Mucosa of rectum (tissue), 2 donors: ENCODE measurements around the gene CRISPLD2.
A peak's percentile ranks its signal among the peaks of the same experiment; 100 is the strongest.

Experiments used
- H3K27ac ChIP-seq, 2 donors: one replicate each; pipeline ENCODE4 v1.7.0; 2013; ENCODE audit warnings: inconsistent platforms in 2 of 2, low read depth in 2 of 2, low read length in 2 of 2
- H3K27me3 ChIP-seq, 2 donors: one replicate each; pipeline ENCODE4 v1.7.0; 2013; ENCODE audit warnings: low read length in 2 of 2; ENCODE audit not compliant: control insufficient read depth in 2 of 2, insufficient read depth in 2 of 2
- H3K36me3 ChIP-seq, 2 donors: one replicate each; pipeline ENCODE4 v1.7.0; 2013; ENCODE audit warnings: low read length in 2 of 2; ENCODE audit not compliant: control insufficient read depth in 2 of 2, insufficient read depth in 2 of 2
- H3K4me1 ChIP-seq, 2 donors: one replicate each; pipeline ENCODE4 v1.7.0; 2013; ENCODE audit warnings: low read length in 2 of 2, mild to moderate bottlenecking in 1 of 2; ENCODE audit not compliant: control insufficient read depth in 2 of 2, insufficient read depth in 2 of 2
- H3K4me3 ChIP-seq, 2 donors: one replicate each; pipeline ENCODE4 v1.7.0; 2013; ENCODE audit warnings: low read length in 2 of 2
- H3K9ac ChIP-seq, 2 donors: one replicate each; pipeline ENCODE4 v1.7.0; 2013; ENCODE audit warnings: low read length in 2 of 2, low read depth in 1 of 2, mild to moderate bottlenecking in 1 of 2
- H3K9me3 ChIP-seq, 2 donors: one replicate each; pipeline ENCODE4 v1.7.0; 2013; ENCODE audit warnings: low read length in 2 of 2; ENCODE audit not compliant: control insufficient read depth in 2 of 2
- donor health status: healthy.
- donor health status: Normal muscosa, but diverticular disease.

The CRISPLD2 gene

GRCh38 chr16:84795329-84796053 lies 24.3 kb upstream of the CRISPLD2 start:
- no peaks in the 10 kb centered on the region for H3K9me3 ChIP-seq
- no peaks in the 10 kb centered on the region for H3K27me3 ChIP-seq
- no peaks in the 10 kb centered on the region for H3K36me3 ChIP-seq
- H3K4me3 ChIP-seq, result no peak overlapping the region
- no peak overlapping the region for H3K9ac ChIP-seq
- no peaks in the 10 kb centered on the region for H3K4me1 ChIP-seq
- peak overlapping the region; percentile 62 to 67 for H3K27ac ChIP-seq

GRCh38 chr16:84800158-84800978 lies 19.4 kb upstream of the CRISPLD2 start:
- Histone ChIP-seq H3K27ac (no peak overlapping the region), H3K36me3 (no peaks in the 10 kb centered on the region), H3K4me3 (no peak overlapping the region), H3K27me3 (no peaks in the 10 kb centered on the region), H3K4me1 (no peaks in the 10 kb centered on the region), H3K9ac (no peak overlapping the region), H3K9me3 (no peaks in the 10 kb centered on the region)

DNA sequence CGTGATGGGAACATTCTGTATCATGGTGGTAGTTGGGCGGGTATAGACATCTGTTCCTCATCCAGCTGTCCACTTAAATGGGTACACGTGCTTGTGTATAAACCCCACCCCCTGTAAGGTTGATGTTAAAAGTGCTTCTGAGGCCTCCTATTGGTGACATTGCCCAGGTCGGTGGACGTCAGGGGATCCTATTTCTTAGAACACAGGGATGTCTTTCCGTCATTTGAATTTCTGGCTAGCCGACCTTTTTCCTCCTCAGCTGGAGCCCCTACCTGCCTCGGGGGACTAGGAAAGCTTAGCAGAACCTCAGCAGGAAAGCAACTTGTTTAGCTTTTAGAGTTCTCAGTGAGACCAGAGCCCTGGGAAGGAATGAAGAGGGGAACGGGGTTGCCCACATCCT lies 16.6 kb upstream of the CRISPLD2 start:
- Histone ChIP-seq H3K27ac (no peak overlapping the region), H3K4me3 (no peak overlapping the region), H3K9me3 (no peaks in the 10 kb centered on the region), H3K9ac (no peak overlapping the region), H3K4me1 (no peaks in the 10 kb centered on the region), H3K27me3 (no peaks in the 10 kb centered on the region), H3K36me3 (no peaks in the 10 kb centered on the region)

DNA sequence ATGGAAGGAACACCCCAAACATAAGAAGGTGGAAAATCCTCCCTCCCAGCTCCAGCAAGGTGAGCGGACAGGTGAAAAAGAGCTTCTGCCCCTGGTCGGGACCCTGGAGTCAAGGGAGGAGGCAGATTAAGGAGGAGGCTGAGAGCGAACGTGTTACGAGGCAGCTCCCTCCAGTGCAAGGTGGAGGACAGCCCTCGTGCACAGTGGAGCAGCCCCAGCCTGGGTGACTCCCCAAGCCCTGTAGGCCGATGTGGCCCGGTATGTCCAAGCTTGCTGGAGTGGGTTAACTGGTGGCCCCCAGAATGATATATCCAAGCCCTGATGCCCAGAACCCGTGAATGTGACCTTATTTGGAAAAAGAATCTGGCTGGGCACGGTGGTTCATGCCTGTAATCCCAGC lies 15.5 kb upstream of the CRISPLD2 start:
- Histone ChIP-seq H3K4me1 (no peaks in the 10 kb centered on the region), H3K9ac (no peak overlapping the region), H3K27me3 (no peaks in the 10 kb centered on the region), H3K4me3 (no peak overlapping the region), H3K27ac (no peak overlapping the region), H3K36me3 (no peaks in the 10 kb centered on the region), H3K9me3 (no peaks in the 10 kb centered on the region)

GRCh38 chr16:84806256-84806889 lies 13.4 kb upstream of the CRISPLD2 start:
- Histone ChIP-seq H3K4me3 (no peak overlapping the region), H3K9me3 (no peaks in the 10 kb centered on the region), H3K27me3 (no peaks in the 10 kb centered on the region), H3K27ac (peak overlapping the region in 1 of 2 donors; percentile 39), H3K9ac (no peak overlapping the region), H3K4me1 (no peaks in the 10 kb centered on the region), H3K36me3 (no peaks in the 10 kb centered on the region)

- Histone ChIP-seq H3K4me1 (no peaks in the 10 kb centered on the region), H3K27ac (peak overlapping the region in 1 of 2 donors; percentile 39), H3K4me3 (no peak overlapping the region), H3K27me3 (no peaks in the 10 kb centered on the region), H3K36me3 (no peaks in the 10 kb centered on the region), H3K9ac (no peak overlapping the region), H3K9me3 (no peaks in the 10 kb centered on the region)
Observed at GRCh38 chr16:84806890-84807258, 12.9 kb upstream of the CRISPLD2 start.

DNA sequence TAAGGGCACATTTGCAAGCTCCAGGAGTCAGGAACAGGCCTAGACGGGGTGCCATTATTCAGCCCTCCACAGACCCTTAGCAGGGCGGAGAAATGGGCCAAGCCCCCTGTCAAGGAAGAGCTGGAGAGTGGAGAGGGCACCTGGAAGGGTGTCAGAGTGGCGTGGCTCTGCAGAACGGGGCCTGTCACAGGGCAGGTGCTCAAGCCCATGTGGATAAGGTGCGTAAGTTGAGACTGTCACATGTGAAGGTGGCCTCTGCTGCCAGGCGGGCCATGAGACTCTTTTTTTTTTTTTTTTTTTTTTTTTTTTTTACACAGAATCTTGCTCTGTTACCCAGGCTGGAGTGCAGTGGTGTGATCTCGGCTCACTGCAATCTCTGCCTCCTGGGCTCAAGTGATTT lies 12.0 kb upstream of the CRISPLD2 start:
- no peak overlapping the region for H3K27ac ChIP-seq
- no peaks in the 10 kb centered on the region for H3K9me3 ChIP-seq
- no peaks in the 10 kb centered on the region for H3K27me3 ChIP-seq
- H3K4me3 ChIP-seq, result no peak overlapping the region
- H3K4me1 ChIP-seq, result no peaks in the 10 kb centered on the region
- H3K9ac ChIP-seq, result no peak overlapping the region
- no peaks in the 10 kb centered on the region for H3K36me3 ChIP-seq

- H3K9me3 ChIP-seq, result no peaks in the 10 kb centered on the region
- H3K4me3 ChIP-seq, result no peak overlapping the region
- H3K4me1 ChIP-seq, result no peaks in the 10 kb centered on the region
- H3K27me3 ChIP-seq, result peaks cover 0 to 2% of the 10 kb centered on the region in 2 donors
- no peak overlapping the region for H3K27ac ChIP-seq
- H3K9ac ChIP-seq, result no peak overlapping the region
- no peaks in the 10 kb centered on the region for H3K36me3 ChIP-seq
Observed at GRCh38 chr16:84808826-84809225, 11.0 kb upstream of the CRISPLD2 start.

DNA sequence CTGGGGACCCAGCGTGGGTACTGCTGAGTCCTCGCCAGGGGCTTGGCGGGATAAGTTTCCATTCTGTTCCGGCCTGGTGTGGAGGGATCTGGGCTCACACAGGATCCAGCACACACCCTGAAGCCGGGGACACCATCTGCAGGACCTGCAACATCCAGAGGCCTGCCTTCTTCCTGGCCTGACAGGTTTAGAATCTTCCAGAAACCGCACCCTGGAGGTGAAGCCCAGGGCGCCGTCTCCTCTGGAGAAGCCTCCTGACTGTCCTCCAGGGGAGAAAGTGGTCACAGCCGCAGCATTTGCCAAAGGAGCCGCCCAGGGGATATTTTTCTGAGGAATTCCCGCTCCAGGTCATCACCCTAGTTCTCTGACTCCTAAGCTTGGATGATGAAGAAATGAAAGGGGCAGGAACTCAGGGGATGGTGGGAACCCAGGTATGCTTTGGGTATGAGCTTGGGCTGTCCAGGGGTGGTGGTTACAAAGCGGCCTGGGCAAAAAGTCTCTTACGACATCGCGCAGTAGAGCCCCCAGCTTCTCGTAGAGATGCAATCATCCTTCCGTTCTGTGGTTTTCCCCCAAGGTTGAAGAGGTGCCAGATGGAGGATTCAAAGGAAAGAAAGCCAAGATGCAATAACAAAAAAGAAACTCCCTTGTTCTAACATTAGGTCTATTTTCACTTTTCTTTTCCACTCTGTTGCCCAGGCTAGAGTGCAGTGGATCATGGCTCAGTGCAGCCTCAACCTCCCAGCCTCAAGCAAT lies 9.1 kb upstream of the CRISPLD2 start:
- no peaks in the 10 kb centered on the region for H3K4me1 ChIP-seq
- no peaks in the 10 kb centered on the region for H3K9me3 ChIP-seq
- no peaks in the 10 kb centered on the region for H3K36me3 ChIP-seq
- no peak overlapping the region for H3K27ac ChIP-seq
- H3K27me3 ChIP-seq, result peaks cover 3 to 4% of the 10 kb centered on the region in 2 donors
- no peak overlapping the region for H3K9ac ChIP-seq
- H3K4me3 ChIP-seq, result no peak overlapping the region
